Transverse colon (tissue), 4 donors: Measurements from ENCODE around the gene PLPPR3. TPM values are rescaled to one million over a fixed set of nuclear protein-coding genes. Genes with fewer than 3 reads are reported as not detected.

Source experiments
- DNase-seq: peaks from one replicate; pipeline ENCODE4 v3.0.0-alpha.2; 2019
- H3K27ac ChIP-seq, 4 donors: fragments of 200-600 bp; sonication (generic); 2 replicates each; pipeline ENCODE4 v1.5.1; 2016 to 2018; ENCODE audit warnings: inconsistent platforms in 4 of 4
- H3K27me3 ChIP-seq: fragments of 200-600 bp; sonication (generic); 2 replicates; pipeline ENCODE4 v1.5.1; 2017; ENCODE audit warnings: inconsistent platforms
- H3K36me3 ChIP-seq, 4 donors: fragments of 200-600 bp; sonication (generic); 2 replicates each; pipeline ENCODE4 v1.5.1; 2017 to 2019; ENCODE audit warnings: inconsistent platforms in 4 of 4
- H3K4me1 ChIP-seq, 4 donors: fragments of 200-600 bp; sonication (generic); 2 replicates each; pipeline ENCODE4 v1.5.1; 2017 to 2020; ENCODE audit warnings: inconsistent platforms in 4 of 4
- H3K4me3 ChIP-seq, 4 donors: fragments of 200-600 bp; sonication (generic); 1 replicate in 1 of 4; 2 replicates in 3 of 4; pipeline versions ENCODE4 v1.5.1 to v1.6.1; 2017 to 2019; ENCODE audit warnings: inconsistent platforms in 4 of 4
- H3K9me3 ChIP-seq, 2 donors: fragments of 200-600 bp; sonication (generic); 2 replicates each; pipeline ENCODE4 v1.5.1; 2017 to 2019; ENCODE audit warnings: inconsistent platforms in 2 of 2
- EP300 ChIP-seq: sonication (generic); formaldehyde crosslinking; IDR thresholded peaks from one replicate; pipeline ENCODE4 v1.6.1; 2017; ENCODE audit warnings: antibody characterized with exemption, low read depth
- POLR2A ChIP-seq: fragments of 450-650 bp; IDR thresholded peaks from one replicate; pipeline ENCODE4 v1.6.1; 2016; ENCODE audit warnings: antibody characterized with exemption, mild to moderate bottlenecking, moderate library complexity
- POLR2AphosphoS5 ChIP-seq, 3 donors: sonication (generic); formaldehyde crosslinking; IDR thresholded peaks; one replicate each; pipeline ENCODE4 v1.6.1; 2016; ENCODE audit warnings: antibody characterized with exemption in 3 of 3
- WGBS, 2 donors: methylation state at CpG; one replicate each; pipeline ENCODE4 v1.1.5; 2018; ENCODE audit warnings: low coverage in 1 of 2; 5-methylcytosine and 5-hydroxymethylcytosine counted together
- in situ Hi-C, 4 donors: fragments of 200-750 bp; cut with MboI; loops; one replicate each; pipeline versions ENCODE4 v1.15.0 to v1.15.1; 2017; ENCODE audit warnings: low sequenced_read_pairs in 3 of 4, low pct_ligation_motif_present in 1 of 4, low pct_unique_long_range_greater_than_20kb in 1 of 4
- intact Hi-C: fragments of 100-400 bp; cut with DNase I; formaldehyde crosslinking; loops from one replicate; pipeline ENCODE4 v1.15.1; 2023; ENCODE audit warnings: low total_unique reads
- total RNA-seq, 4 donors: library from RNA; depleted of rRNA; stranded (reverse); fragments of >200 nt; gene quantifications; one replicate each; pipeline ENCODE4 v1.1.0, GENCODE V29; 2016
- TF ChIP-seq, protein P1 (sequence below), 5 experiments: fragments of 200-600 bp in 3 of 5; fragments of 450-650 bp in 2 of 5; sonication (generic) in 3 of 5; IDR thresholded peaks; 1 replicate in 2 of 5; 2 replicates in 3 of 5; pipeline ENCODE4 v1.5.1; 2016 to 2017; ENCODE audit warnings: antibody characterized with exemption in 5 of 5, inconsistent platforms in 3 of 5, mild to moderate bottlenecking in 2 of 5, moderate library complexity in 1 of 5

PLPPR3 gene
- total RNA-seq, 4 donors from 2014 or later = not detected

GRCh38 chr19:861756-862580 lies 40.2 kb upstream of the PLPPR3 start:
- DNase-seq = peak; percentile 66
- intact Hi-C loops (loop anchor here (5.0 kb wide), 1 partner anchor 55 kb away; the partner anchor contains the start of gene KISS1R), in situ Hi-C loops (loop anchor here in 1 of 4 donors (25.0 kb wide), 1 partner anchor 125 kb away; the partner anchor contains the start of gene WDR18)
- peak overlapping the region in 2 of 4 donors; percentile 20 to 39 for H3K27ac ChIP-seq
- TF ChIP-seq, protein P1, sequence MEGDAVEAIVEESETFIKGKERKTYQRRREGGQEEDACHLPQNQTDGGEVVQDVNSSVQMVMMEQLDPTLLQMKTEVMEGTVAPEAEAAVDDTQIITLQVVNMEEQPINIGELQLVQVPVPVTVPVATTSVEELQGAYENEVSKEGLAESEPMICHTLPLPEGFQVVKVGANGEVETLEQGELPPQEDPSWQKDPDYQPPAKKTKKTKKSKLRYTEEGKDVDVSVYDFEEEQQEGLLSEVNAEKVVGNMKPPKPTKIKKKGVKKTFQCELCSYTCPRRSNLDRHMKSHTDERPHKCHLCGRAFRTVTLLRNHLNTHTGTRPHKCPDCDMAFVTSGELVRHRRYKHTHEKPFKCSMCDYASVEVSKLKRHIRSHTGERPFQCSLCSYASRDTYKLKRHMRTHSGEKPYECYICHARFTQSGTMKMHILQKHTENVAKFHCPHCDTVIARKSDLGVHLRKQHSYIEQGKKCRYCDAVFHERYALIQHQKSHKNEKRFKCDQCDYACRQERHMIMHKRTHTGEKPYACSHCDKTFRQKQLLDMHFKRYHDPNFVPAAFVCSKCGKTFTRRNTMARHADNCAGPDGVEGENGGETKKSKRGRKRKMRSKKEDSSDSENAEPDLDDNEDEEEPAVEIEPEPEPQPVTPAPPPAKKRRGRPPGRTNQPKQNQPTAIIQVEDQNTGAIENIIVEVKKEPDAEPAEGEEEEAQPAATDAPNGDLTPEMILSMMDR (IDR thresholded peaks at IDR 0.05) = peak in 2 of 5 experiments; percentile 14 to 19
- TF ChIP-seq POLR2A = no peak
- peaks cover 6 to 46% (median 41%) of the 10 kb centered on the region in 4 donors for H3K4me1 ChIP-seq
- no peaks in the 10 kb centered on the region for H3K9me3 ChIP-seq
- peak overlapping the region in 1 of 4 donors; percentile 22 for H3K4me3 ChIP-seq
- peaks cover 37% of the 10 kb centered on the region for H3K27me3 ChIP-seq
- H3K36me3 ChIP-seq = no peaks in the 10 kb centered on the region
- WGBS, 2 donors = 14 to 47% methylated on average over 4 to 35 of the region's 60 CpGs

DNA sequence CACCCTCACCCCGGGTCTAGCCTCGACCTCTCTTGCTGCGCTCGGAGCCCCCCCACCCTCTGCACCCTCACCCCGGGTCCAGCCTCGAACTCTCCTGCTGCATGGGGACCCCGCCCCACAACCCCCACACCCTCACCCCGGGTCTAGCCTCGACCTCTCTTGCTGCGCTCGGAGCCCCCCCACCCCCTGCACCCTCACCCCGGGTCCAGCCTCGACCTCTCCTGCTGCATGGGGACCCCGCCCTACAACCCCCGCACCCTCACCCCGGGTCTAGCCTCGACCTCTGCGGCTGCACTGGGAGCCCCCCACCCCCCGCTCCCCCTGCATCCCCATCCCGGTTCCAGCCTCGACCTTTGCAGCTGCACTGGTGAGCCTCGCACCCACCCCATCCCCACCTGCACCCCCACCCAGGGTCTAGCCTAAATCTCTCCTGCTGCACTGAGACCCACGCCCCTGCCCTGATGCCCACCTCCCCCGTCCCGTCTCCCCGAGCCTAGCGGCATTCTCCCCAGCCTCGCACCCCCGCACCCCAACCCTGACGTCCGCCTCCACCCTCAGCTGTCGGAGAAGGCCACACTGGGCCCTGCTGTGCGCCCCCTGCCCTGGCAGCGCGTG lies 39.5 kb upstream of the PLPPR3 start:
- peak overlapping the region in 2 of 4 donors; percentile 20 to 62 for H3K27ac ChIP-seq
- H3K36me3 ChIP-seq = no peaks in the 10 kb centered on the region
- H3K4me3 ChIP-seq = peak overlapping the region in 2 of 4 donors; percentile 39 to 45
- H3K4me1 ChIP-seq = peaks cover 6 to 46% (median 41%) of the 10 kb centered on the region in 4 donors
- TF ChIP-seq EP300 = no peak
- TF ChIP-seq, protein P1 (IDR thresholded peaks at IDR 0.05) = no peak
- no peak for TF ChIP-seq POLR2A
- TF ChIP-seq POLR2AphosphoS5 (IDR thresholded peaks at IDR 0.05) = no peak
- in situ Hi-C loops (loop anchor here in 1 of 4 donors (25.0 kb wide), 1 partner anchor 126 kb away; the partner anchor contains the start of gene WDR18), intact Hi-C loops (loop anchor here (5.0 kb wide), 1 partner anchor 56 kb away; the partner anchor contains the start of gene KISS1R)
- 51% methylated on average over 22 of the region's 35 CpGs; no CpG with 5 or more reads in 1 of the 2 donors for WGBS, 2 donors
- no peaks in the 10 kb centered on the region for H3K9me3 ChIP-seq
- no peak for DNase-seq
- H3K27me3 ChIP-seq = peaks cover 37% of the 10 kb centered on the region

DNA sequence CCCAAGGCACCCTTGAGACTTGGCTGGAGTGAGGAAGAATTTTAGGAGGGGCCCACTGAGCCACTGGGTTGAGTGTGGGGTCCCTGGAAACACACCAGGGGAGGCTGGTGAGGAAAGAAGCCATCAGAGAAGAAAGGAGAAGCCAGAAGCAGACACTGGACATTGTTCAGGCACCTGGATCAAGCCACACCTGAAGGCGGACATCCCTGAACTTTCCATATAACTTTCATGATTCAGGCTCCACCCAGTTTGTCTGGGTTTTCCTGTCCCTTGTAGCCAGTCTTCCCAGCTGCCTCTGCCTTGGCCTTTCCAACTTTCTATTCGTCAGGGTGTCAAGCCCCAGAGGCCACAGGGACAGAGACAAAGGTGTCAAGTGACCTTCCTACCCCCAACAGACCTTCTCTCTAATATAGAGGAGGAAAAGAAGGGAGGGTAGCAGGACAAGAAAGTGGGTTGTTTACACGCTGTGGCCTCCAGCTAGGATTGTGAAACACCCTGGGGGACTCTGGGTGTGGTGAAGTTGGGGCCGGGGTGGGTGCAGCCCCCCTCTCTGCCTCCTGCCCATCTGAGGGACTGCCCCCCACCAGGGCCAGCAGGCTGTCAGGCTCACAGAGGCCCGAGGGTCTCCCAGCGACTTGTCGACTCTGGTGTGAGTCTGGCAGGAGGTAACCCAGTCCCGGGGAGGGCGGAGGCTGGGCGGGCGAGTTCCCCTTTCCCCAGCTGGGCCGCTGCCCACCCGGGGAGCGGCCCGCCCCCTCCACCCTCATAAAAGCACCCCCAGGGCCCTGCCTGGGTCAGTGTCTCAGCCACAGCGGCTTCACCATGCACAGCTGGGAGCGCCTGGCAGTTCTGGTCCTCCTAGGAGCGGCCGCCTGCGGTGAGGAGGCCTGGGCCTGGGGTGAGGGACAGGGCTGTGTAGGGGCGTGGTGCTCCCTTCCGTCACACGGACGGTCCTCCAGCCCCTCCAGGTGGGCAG lies 37.4 kb upstream of the PLPPR3 start, which contains the start of gene CFD:
TSS of gene CFD (plus strand) at position 797 of the 976 bp plus-strand sequence. CDS start at position 823, 26 bp downstream.
- peak within 1 kb of the TSS in 3 of 4 donors; percentile 9 to 45 (median 39) for H3K4me3 ChIP-seq
- in situ Hi-C loops = loop anchor here in 3 of 4 donors (5.0 to 25.0 kb wide), 6 partner anchors 63 to 128 kb away; partner anchors contain the start of genes WDR18 (in 2 of the 3) and ARID3A (in 1 of the 3)
- no peaks in the 10 kb centered on the region for H3K9me3 ChIP-seq
- TF ChIP-seq, protein P1 (IDR thresholded peaks at IDR 0.05) = no peak
- TF ChIP-seq POLR2A = peak; percentile 70
- peak; percentile 48 to 78 (median 76) for TF ChIP-seq POLR2AphosphoS5 (IDR thresholded peaks at IDR 0.05)
- peak within 1 kb of the TSS; percentile 62 to 75 (median 70) for H3K27ac ChIP-seq
- intact Hi-C loops = loop anchor here (5.0 kb wide), 1 partner anchor 123 kb away; the partner anchor contains the start of gene WDR18
- peaks cover 39% of the 10 kb centered on the region for H3K27me3 ChIP-seq
- no peaks in the 10 kb centered on the region for H3K36me3 ChIP-seq
- H3K4me1 ChIP-seq = peaks cover 6 to 45% (median 40%) of the 10 kb centered on the region in 4 donors
- DNase-seq = peak; percentile 62
- 14% methylated on average over 24 of the region's 24 CpGs; no CpG with 5 or more reads in 1 of the 2 donors for WGBS, 2 donors
